Measurements from ENCODE around the gene BCL2A1.

Gene BCL2A1

GRCh38 chr15:79988448-79989117 lies 17.6 kb upstream of the BCL2A1 start:
- H3K4me3 ChIP-seq (ENCODE audit: low read depth, low read length): no peak overlapping the region
- DNase-seq (ENCODE audit: low read depth): no peak
- TF ChIP-seq CTCF (conservative IDR thresholded peaks at IDR 0.05; ENCODE audit: low read depth, low read length): no peak

GRCh38 chr15:79987969-79988368 lies 17.0 kb upstream of the BCL2A1 start:
- no peak overlapping the region for H3K4me3 ChIP-seq (ENCODE audit: low read depth, low read length)
- no peak for DNase-seq (ENCODE audit: low read depth)
- TF ChIP-seq CTCF (conservative IDR thresholded peaks at IDR 0.05; ENCODE audit: low read depth, low read length): no peak

- TF ChIP-seq CTCF (conservative IDR thresholded peaks at IDR 0.05; ENCODE audit: low read depth, low read length): no peak
- no peak overlapping the region for H3K4me3 ChIP-seq (ENCODE audit: low read depth, low read length)
- no peak for DNase-seq (ENCODE audit: low read depth)
Measured at GRCh38 chr15:79987569-79987955, 16.6 kb upstream of the BCL2A1 start.

GRCh38 chr15:79981831-79982455 lies 10.9 kb upstream of the BCL2A1 start:
- TF ChIP-seq CTCF (conservative IDR thresholded peaks at IDR 0.05; ENCODE audit: low read depth, low read length): no peak
- DNase-seq (ENCODE audit: low read depth): no peak
- H3K4me3 ChIP-seq (ENCODE audit: low read depth, low read length): no peak overlapping the region

GRCh38 chr15:79978655-79979514 lies 7.9 kb upstream of the BCL2A1 start:
- no peak for TF ChIP-seq CTCF (conservative IDR thresholded peaks at IDR 0.05; ENCODE audit: low read depth, low read length)
- DNase-seq (ENCODE audit: low read depth): peak; percentile 87
- H3K4me3 ChIP-seq (ENCODE audit: low read depth, low read length): no peak overlapping the region

GRCh38 chr15:79978260-79978654 lies 7.3 kb upstream of the BCL2A1 start:
- no peak for DNase-seq (ENCODE audit: low read depth)
- H3K4me3 ChIP-seq (ENCODE audit: low read depth, low read length): no peak overlapping the region
- no peak for TF ChIP-seq CTCF (conservative IDR thresholded peaks at IDR 0.05; ENCODE audit: low read depth, low read length)
